LNCAP (cell line): Measurements from ENCODE around the gene GALNT10.

Experiments used
- CTCF ChIP-seq: fragments of 450-650 bp; IDR thresholded peaks from 2 replicates; pipeline ENCODE4 v1.5.1; 2017; ENCODE audit warnings: mild to moderate bottlenecking

GALNT10 gene

DNA sequence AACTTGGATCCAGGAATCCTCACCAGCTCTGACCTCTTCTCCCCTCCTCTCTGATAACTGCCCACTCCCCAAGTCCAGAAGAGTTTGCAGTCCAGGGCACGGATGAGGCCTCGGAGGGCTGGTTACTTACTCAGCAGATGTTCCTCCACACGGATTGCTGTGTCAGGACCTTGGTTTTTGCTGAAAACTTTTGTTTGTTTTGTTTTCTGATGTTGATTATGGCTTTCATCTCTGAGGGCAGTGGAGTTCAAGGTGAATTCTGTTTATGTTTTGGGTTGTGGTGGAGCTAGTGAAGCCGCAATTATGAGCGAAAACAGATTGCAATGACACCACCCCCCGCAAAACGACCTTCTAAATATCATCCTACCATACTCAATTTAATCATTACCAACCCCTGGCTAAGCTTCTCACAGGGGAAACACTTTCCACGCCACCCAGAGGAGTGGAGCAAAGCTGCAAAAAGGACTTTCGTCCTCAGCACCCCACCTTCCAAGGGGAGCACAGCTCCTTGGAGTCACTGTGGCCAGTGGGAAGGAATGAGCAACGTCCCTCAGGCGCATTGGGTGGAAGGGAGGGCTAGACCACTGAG is 162.5 kb downstream of the GALNT10 start:
- TF ChIP-seq CTCF, result no peak

- TF ChIP-seq CTCF, result no peak
Observed at GRCh38 chr5:154355129-154355611, 164.6 kb downstream of the GALNT10 start.

GRCh38 chr5:154356020-154356655 is 165.6 kb downstream of the GALNT10 start:
- no peak for TF ChIP-seq CTCF

DNA sequence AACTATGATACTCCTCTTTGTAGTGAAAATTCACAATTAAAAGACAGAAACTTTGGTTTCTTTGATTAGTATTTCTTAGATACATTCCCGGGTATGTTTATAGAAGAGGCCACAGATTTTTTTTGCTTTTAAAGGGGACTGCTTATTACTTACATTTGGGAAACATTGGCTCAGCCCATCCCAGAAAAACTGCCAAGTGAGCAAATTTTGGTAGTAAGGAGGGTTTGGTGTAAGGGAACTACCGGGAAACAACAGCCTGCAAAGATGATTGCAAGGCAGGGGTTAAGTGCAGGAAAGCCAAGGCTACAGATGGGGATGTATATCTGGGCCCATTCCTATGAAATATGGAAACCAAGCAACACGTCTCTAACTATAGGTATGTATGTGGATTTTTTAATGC is 166.4 kb downstream of the GALNT10 start:
- TF ChIP-seq CTCF, result no peak

GRCh38 chr5:154358516-154359220 is 168.1 kb downstream of the GALNT10 start:
- no peak for TF ChIP-seq CTCF

DNA sequence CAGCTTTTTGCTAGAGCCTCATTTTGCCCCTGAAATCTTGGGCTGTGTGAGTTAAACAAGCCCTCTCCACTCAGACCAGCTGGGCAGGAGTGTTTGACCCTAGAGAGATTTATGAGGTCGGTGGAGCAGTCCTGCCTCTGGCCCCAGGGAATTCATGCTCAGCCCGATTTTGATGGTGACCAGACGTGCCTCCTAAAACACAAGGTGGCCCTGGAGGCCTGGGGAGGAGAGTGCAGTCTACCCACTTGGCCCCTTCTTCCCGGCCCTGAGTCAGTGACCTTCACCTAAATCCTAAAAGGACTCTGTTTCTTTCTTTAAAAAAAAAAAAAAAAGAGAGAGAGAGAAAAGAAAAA is 168.7 kb downstream of the GALNT10 start:
- TF ChIP-seq CTCF, result no peak

DNA sequence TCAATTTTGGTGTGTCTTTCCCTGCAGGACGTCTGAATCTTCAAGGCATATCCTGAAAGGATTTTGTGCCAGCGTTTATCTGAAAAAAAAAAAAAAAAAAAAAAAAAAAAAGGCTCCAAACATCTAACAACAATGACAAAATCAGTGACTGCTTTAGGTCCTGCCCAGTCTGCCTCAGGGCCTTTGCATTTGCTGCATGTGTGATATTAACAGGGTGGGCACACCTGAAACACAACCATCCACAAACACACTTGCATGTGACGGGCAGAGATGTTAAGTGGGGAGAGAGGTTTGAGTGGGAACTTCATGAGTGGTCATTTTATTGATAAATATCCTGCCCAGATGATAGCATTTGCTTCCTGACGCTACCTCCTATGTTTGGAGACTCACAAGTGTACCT is 172.9 kb downstream of the GALNT10 start:
- TF ChIP-seq CTCF, result no peak
